HG03342 (cell line): Measurements from ENCODE around the gene CHCHD5.
"Not testable (repeated sequence)": the region's sequence is repeated elsewhere in the genome, so short reads cannot be mapped to it uniquely, and the experiment has no call there.

ENCODE experiments used
- ATAC-seq: cut with Tn5 transposase; IDR thresholded peaks from one replicate; pipeline ENCODE4 v1.9.1; 2021; ENCODE audit warnings: mild to moderate bottlenecking, moderate library complexity; ENCODE audit not compliant: unreplicated experiment

Gene CHCHD5, protein sequence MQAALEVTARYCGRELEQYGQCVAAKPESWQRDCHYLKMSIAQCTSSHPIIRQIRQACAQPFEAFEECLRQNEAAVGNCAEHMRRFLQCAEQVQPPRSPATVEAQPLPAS

DNA sequence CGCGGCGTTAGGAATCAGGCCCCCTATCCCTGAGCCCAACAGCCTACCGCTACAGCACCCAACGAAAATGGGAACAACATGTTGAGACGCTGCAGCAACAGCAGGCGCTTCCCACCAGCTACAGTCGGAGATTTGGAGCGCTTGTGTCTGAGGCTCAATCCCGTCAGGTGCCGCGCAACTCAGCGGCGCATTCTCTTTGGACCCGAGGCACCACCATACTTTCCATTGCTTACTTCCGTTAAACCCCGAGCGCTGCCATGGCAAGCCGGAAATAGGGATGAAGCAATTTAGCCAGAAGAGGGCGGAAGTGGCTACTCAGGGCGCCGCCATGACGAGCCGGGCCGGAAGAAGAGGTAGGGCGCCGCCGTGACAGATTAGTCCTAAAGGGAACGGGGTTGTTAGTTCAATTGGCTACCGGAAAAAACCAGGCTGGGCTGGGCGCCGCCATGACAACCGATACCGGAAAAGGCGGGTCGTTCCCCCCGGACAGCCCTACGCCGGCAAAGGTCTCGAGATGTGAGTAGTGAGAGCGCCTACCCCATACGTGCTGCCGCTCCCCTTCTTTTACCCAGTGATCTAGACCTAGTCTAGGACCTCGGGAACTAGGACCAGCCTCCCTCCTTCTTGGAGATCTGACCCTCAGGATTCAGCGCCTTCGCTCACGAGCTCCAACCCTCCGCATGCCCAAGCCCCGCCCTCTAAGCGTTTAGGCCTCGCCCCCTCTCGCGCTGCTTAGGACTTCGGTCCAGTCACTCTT is at the start of gene CHCHD5:
TSS of gene CHCHD5 (plus strand) at position 476 of the 757 bp plus-strand sequence. CDS start at position 515, 39 bp downstream.
- ATAC-seq, result peak; percentile 86

DNA sequence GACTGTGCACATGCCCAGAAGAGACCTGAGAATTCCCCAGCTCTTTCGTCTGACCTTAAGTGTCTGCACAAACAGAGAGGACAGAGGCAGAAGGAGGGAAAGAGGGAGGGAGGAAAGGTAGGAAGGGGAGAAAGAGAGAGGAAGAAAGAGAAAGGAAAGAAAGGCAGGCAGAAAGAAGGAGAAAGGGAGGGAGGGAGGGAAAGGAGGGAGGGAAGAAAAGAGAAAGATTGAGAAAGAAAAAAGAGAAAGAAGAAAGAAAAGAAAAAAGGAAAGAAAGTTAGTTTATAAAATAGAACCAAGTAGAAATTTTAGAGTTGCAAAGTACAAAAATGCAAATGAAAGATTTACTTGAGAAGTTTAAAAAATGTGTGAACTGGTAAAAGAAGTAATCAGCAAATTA is 49.6 kb upstream of the CHCHD5 start:
- no peak for ATAC-seq

DNA sequence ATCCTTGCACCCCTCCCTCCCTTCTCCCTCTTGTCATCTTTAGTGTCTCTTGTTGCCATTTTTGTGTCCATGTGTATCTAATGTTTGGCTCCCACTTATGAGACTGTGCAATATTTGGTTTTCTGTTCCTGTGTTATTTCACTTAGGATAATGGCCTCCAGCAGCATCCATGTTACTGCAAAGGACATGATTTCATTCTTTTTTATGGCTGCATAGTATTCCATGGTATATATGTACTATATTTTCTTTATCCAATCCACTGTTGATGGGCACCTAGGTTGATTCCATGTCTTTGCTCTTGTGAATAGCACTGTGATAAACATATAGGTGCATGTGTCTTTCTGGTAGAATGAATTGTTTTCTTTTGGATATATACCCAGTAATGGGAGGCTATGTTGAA is 47.7 kb upstream of the CHCHD5 start:
- not testable (repeated sequence) for ATAC-seq

DNA sequence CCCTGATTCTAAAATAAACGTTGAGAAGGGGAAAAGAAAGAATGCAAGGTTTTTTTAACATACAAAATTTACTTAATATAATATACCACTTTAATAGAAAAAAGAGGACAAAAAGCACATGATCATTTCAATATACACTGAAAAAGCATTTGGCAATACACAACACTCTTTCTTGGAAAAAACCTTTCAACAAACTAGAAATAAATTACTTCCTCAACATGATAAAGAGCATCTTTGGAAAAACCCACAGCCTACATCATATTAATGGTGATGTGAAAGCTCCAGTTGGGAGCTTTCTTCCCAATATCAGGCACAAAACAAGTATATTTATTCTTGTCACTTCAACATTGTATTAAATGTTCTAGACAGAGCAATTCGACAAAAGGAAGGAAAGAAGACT is 45.1 kb upstream of the CHCHD5 start:
- no peak for ATAC-seq

DNA sequence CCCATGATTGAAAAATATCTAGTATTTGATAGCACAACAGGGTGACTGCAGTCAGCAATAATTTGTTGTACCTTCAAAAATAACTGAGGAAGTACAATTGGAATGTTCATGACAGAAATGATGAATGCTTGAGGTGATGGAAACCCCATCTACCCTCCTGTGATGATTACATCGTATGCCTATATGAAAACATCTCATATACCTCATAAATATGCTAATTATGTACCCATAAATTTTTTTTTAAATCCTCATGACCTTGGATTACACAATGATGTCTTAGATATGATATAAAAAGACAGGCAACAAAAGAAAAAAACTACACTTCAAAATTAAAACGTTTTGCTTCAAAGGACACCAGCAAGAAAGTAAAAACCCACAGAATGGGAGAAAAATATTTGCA is 43.5 kb upstream of the CHCHD5 start:
- ATAC-seq, result no peak

DNA sequence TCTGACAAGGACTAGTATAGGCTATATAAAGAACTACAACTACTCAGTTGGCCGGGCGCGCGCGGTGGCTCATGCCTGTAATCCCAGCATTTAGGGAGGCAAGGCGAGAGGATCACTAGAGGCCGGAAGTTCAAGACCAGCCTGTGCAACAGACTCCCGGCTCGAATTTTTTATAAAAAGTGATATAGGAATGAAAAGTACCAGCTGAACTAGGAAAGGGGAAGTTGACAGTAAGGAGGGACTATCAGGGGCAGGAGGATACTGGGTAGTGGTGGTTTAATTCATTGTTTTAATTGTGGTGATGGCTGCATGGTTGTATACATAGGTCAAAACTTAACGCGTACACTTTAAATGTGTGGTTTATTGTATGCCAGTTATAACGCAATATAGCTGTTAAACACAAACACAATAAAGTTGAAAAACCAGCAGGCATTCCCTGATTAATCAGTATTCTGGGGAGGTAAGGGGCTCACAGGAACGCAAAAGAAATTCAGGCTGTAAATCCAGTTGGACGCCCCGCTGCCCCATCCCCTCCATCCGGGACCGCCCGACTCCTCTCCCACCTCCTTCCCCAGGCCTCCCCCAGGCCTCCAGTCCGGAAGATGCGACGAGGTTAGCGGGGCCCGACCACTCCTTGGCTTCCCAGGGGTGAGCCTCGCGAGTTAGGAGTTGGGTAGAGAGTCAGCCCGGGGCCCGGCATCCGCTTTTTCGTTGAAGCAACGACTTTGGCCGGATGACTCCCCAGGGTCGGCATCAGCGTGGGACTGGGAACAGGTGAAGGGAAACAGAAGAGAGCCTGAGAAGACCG is 42.9 kb upstream of the CHCHD5 start:
- peak; percentile 55 for ATAC-seq

DNA sequence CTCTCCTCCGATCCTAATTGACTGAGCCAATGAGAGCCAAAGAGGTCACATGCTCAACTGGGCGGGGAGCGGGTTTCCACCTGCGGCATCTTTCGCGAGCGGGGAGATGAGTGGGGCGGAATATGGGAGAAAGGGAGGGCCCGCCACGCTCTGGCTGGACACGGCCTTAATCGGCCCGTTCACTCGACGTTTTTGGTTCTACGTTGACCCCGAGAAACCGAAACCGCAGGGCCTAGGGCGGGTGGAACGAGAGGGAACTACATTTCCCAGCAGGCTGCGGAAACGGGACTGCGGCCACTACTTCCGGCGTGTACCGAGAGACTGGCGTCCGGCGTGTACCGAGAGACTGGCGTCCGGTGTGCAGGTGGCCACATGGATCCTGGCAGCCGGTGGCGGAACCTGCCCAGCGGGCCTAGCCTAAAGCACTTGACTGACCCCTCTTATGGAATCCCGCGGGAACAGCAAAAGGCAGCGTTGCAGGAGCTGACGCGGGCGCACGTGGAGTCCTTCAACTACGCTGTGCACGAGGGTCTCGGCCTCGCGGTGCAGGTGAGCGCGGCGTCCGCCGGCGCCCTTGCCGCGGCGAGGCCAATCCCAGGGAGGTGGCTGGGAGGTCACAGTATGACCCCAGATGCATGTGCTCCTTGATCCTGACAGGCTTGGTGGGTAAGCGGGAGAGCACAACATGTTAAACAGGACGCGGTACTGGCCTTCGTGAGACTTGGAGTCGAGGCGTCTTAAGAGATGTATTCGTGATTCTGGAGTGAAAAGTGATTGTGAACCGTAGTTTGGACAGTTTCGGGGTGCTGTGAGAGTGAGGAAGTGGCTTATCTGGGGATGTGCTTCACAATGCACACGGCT is 42.1 kb upstream of the CHCHD5 start, which contains the start of gene POLR1B:
TSS of gene POLR1B (plus strand) at position 343 of the 861 bp plus-strand sequence. CDS start at position 373, 30 bp downstream.
- peak; percentile 79 for ATAC-seq

DNA sequence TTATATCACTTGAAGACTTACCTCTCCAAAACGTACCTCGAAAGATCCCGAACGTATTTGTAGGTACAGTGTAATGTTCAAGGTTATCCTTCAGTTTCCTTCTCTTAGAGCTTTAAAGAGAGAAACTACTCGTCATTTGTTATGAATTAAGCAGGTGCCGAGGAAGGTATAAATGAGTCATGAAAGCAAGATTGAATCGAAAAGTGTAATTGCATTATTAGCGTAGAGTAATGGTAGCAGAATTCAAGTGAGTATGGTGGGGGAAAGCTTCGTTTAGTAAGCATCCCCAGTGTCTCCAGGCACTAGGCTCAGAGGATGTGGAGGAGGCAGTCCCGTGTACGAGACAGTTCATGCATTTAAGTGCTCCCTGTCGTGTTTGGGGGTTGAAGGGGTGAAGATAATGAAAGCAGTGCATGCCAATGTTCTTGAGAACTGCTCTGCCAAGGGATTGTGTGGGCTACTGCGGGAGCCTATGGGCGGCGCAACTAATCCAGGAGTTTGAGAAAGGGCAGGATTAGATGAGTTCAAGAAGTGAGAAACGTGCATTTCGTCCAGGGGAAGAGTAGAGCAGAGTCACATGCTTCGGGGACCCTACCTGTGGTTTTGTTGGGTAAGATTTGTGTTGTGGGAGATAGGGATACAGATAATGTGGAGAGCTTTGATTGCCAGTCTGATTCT is 41.3 kb upstream of the CHCHD5 start:
- ATAC-seq, result no peak

DNA sequence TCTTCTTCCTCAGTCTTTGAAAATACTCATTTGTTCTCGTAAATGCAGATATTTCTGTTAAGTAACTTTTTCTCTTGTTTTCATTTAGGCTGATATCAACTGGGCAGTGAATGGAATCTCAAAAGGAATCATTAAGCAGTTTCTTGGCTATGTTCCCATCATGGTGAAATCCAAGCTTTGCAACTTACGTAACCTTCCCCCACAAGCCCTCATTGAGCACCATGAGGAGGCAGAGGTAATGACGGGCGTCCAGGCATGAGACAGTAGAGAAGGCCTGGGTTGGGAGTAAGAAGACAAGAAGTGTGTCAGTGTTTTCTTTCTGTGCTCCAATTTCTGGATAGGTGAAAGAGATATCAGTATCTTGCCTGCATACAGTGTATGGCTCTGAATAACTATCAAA is 37.1 kb upstream of the CHCHD5 start:
- ATAC-seq, result no peak

DNA sequence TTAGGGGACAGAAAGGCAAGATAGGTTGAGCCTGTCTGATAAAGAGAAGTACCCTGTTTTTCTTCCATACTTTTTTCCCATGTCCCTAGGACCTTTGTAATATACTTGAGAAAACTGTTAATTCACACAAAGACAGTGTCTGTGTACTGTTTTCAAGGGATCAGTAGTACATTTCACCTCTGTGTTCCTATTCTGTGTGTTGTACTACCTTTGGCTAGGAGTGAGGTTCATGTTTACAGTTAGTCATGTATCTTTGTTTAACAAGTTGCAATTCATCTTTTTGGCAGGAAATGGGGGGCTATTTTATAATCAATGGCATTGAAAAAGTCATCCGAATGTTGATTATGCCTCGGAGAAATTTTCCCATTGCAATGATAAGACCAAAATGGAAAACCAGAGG is 35.4 kb upstream of the CHCHD5 start:
- no peak for ATAC-seq

DNA sequence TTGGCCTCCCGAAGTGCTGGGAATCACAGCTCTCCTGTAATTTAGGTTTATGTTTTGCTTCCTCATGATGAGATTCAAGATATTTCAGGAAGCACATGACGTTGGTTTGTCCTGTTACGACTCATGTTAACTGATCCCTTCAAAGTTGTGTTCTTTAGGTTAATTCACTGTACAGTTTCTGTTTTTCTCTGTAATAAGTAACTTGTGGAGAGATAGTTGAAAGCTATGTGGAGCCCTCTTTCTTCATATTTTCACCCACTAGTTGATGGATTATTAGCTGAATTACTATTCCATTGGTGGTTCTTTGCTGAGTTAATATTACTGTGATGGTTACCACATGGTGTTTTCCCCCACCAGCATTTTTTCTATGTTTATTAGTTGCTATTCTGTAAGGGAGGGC is 18.3 kb upstream of the CHCHD5 start:
- no peak for ATAC-seq

DNA sequence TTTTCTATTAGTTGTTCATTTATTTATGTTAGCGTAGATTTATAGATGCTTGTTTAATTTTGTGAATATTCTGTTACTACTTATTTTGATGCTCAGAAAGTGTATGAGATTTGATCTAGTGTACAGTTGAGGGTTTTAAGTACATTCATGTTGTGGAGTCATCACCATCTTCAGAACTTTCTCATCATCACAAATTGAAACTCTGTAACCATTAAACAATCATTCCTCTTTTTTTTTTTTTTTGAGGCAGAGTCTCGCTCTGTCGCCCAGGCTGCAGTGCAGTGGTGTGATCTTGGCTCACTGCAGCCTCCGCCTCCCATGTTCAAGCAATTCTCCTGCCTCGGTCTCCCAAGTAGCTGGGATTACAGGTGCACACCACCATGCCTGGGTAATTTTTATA is 17.9 kb upstream of the CHCHD5 start:
- ATAC-seq, result not testable (repeated sequence)

DNA sequence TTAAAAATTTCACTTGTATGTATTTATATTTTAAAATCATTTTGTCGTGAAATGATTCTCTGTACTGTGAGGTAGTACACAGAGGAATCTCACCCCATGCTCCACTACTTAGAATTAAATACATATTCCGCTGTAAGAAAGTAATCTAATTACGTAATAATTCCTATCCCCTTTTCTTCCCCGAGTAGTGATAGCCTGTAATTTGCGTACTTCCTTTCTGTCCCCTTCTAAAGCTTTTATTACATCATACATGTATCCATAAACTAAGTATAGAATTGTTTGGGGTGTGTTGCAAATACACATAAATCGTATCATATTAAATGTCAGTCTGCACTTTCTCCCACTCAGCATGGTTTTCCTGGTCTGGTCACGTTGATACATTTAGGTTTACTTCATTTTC is 12.4 kb upstream of the CHCHD5 start:
- ATAC-seq, result no peak

DNA sequence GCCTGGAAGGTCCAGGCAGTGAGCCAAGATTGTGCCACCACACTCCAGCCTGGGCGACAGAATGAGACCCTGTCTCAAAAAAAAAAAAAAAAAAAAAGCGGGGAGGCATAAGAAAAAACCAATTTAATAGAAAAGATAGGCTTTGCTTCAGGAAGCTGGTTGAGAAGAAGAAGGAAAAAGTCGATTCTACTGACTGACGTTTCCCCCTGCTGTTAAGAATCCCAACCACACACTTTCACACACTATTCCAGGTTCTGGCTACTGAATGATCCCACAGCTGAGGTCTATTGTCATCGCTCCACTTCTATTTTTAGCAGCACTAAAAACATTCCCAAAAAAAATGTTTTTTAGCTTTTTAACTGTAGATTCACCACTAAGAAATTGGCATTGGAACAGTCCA is 6.7 kb upstream of the CHCHD5 start:
- no peak for ATAC-seq

DNA sequence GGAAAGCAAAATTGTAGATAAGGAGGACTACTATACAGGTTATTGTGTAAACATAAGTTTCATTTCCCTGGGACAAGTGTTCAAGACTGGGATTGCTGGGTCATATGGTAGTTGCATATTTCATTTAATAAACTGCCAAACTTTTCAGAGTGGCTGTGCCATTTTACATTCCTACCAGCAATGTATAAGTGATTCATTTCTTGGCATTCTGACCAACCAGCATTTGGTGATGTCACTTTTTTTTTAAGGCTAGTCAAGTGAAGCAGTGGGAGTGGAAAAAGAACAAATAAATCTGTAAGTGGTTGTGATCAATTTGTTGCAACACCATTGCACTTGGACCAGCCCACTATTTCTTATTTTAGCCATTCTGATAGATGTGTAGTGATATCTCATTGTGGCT is 5.2 kb upstream of the CHCHD5 start:
- ATAC-seq, result no peak

DNA sequence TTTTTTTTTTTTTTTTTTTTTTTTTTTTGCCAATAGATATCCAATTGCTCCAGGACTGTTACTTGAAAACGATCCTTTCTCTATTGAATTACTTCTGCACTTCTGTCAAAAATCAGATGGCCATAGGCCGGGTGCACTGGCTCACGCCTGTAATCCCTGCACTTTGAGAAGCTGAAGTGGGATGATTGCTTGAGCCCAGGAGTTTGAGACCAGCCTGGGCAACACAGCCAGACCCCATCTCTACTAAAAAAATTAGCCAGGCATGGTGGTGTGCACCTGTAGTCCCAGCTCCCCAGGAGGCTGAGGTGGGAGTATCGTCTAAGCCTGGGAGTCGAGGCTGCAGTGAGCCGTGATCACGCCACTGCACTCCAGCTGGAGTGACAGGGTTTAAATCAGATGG is 4.3 kb upstream of the CHCHD5 start:
- ATAC-seq, result no peak

DNA sequence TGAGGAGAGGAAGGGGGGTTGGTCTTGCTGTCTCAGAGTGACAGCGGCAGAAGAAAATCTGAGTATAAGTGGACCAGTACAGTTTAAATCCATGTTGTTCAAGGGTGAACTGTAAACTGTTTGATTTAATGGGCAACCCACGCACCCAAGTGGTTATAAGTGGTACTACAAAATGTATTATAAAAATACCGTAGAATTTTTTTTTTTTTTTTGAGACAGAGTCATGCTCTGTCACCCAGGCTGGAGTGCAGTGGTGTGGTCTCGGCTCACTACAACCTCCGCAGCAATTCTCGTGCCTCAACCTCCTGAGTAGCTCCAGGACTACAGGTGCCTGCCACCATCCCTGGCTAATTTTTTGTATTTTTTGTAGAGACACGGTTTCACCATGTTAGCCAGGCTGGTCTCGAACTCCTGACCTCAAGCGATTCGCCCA is 2.1 kb upstream of the CHCHD5 start:
- ATAC-seq, result no peak

DNA sequence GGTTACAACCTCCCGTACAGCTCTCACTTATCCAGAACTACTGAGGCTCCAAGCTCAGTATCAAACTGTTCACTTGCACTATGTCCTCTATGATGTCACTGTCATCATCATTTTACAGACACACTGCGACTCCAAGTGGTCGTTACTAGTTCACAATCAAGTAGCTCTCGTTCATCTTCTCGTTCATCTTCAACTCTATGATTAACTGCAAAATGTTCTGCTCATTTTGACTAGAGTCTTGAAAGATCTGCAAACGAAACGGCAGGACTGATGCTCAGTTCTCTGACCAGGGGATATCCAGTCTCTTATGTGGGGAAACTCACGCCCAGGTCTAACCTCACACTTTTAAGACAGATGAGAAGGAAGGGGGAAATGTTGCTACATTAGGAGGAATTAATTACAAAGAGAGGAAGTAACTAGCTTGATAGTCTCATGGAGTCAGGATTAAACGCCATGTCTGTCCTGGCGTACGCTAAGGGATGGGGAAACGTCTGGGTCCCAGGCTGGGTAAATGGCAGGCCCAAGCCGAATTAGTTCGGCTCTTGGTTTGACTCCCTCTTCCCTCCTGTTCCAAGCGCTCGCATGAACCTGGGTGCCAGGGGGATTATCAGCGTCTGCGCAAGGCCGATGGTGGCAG is 794 bp upstream of the CHCHD5 start:
- no peak for ATAC-seq

DNA sequence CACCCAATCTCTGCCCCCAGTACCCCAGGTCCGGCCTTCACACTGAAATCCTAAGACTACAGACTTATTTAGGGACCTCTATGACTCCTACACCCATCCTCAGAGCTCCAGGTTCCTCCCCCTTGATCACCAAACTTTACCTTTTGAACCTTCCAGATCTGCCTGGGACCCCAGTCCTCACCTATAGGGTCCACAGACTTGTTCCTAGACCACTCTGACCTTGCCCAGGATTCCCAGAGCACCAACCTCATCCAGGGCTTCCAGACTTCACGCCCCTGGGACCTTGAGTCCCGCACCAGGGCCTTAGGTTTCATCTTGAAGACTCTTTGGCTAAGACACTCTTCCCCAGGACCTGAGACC is 462 bp downstream of the CHCHD5 start:
- ATAC-seq, result no peak

DNA sequence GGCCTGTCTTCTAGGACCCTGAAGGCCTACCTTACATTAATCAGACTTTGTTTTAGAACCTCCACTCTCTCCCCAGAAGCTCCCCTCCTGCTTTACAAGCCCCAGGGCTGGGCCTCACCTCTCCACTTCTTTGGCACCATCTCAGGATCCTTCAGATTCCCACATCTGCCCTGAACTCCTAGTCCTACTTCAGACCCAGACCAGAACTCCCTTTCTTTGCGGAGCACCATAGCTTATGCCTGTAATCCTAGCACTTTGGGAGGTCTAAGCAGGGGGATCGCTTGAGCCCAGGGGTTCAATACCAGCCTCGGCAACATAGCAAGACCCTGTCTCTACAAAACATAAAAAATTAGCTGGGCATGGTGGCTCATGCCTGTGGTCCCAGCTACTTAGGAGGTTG is 991 bp downstream of the CHCHD5 start:
- ATAC-seq, result no peak
